ENCODE results near the gene TPRG1L.

GRCh38 chr1:3668148-3668547 lies 43.3 kb downstream of the TPRG1L start:
- TF ChIP-seq GLI2 (tag by site-specific recombination; IDR thresholded peaks at IDR 0.05; ENCODE audit: borderline replicate concordance, low read depth): no peak
- no peak for TF ChIP-seq CTCF (tag by site-specific recombination; IDR thresholded peaks at IDR 0.05)
- no peak for TF ChIP-seq ZNF707 (tag by site-specific recombination; IDR thresholded peaks at IDR 0.05)
- no peak for TF ChIP-seq ZNF660 (tag by site-specific recombination; IDR thresholded peaks at IDR 0.05)
- TF ChIP-seq ZNF529 (tag by site-specific recombination; IDR thresholded peaks at IDR 0.05; ENCODE audit: insufficient replicate concordance): no peak
- TF ChIP-seq ATF2 (tag by site-specific recombination; IDR thresholded peaks at IDR 0.05; ENCODE audit: low read depth): no peak
- TF ChIP-seq ZNF24 (tag by site-specific recombination; IDR thresholded peaks at IDR 0.05): no peak
